HepG2 (cell line): Measurements from ENCODE around the gene SNAP29. TPM values are rescaled to one million over a fixed set of nuclear protein-coding genes. Genes with fewer than 3 reads are reported as not detected.

ENCODE experiments used
- ARID4A ChIP-seq: sonication (generic); formaldehyde crosslinking; IDR thresholded peaks from 2 replicates; pipeline ENCODE4 v1.5.0; 2020; ENCODE audit warnings: mild to moderate bottlenecking, missing genetic modification reagents, borderline replicate concordance
- KDM6A ChIP-seq: IDR thresholded peaks from 2 replicates; pipeline ENCODE4 v1.6.1; 2016; ENCODE audit warnings: low read depth
- NFAT5 ChIP-seq: sonication (generic); formaldehyde crosslinking; IDR thresholded peaks from 2 replicates; pipeline ENCODE4 v1.4.0; 2020; ENCODE audit warnings: missing genetic modification reagents
- PHB2 ChIP-seq: fragments of 450-650 bp; IDR thresholded peaks from 2 replicates; pipeline ENCODE4 v1.6.1; 2018; ENCODE audit not compliant: partially characterized antibody
- REST ChIP-seq, 2 experiments: IDR thresholded peaks; 2 replicates each; pipeline ENCODE4 v1.6.1; 2011 to 2012; ENCODE audit warnings: low read length in 2 of 2, borderline replicate concordance in 1 of 2, low read depth in 1 of 2, mild to moderate bottlenecking in 1 of 2, moderate library complexity in 1 of 2
- SRSF1 ChIP-seq: fragments of 200-400 bp; formaldehyde crosslinking; optimal IDR thresholded peaks from 2 replicates; pipeline ENCODE3; 2017; ENCODE audit warnings: mild to moderate bottlenecking, low read depth, low read length, moderate library complexity
- TIGD3 ChIP-seq: sonication (generic); formaldehyde crosslinking; IDR thresholded peaks from 2 replicates; pipeline ENCODE4 v1.5.1; 2020; ENCODE audit warnings: mild to moderate bottlenecking, missing genetic modification reagents, borderline replicate concordance
- ZNF260 ChIP-seq: sonication (generic); formaldehyde crosslinking; IDR thresholded peaks from 2 replicates; pipeline ENCODE4 v1.4.0; 2020; ENCODE audit warnings: missing genetic modification reagents, low read depth, mild to moderate bottlenecking, borderline replicate concordance
- ZNF383 ChIP-seq: sonication (generic); formaldehyde crosslinking; IDR thresholded peaks from 2 replicates; pipeline ENCODE4 v1.4.0; 2020; ENCODE audit warnings: missing genetic modification reagents, mild to moderate bottlenecking, borderline replicate concordance
- ZNF460 ChIP-seq: sonication (generic); formaldehyde crosslinking; IDR thresholded peaks from 2 replicates; pipeline ENCODE4 v1.5.1; 2020; ENCODE audit warnings: missing genetic modification reagents, mild to moderate bottlenecking, borderline replicate concordance
- ZNF749 ChIP-seq: sonication (generic); formaldehyde crosslinking; IDR thresholded peaks from 2 replicates; pipeline ENCODE4 v1.8.0; 2022; ENCODE audit warnings: mild to moderate bottlenecking, missing genetic modification reagents, moderate library complexity, borderline replicate concordance
- ZNF761 ChIP-seq: sonication (generic); formaldehyde crosslinking; conservative IDR thresholded peaks from 2 replicates; pipeline ENCODE4 v1.4.0; 2020; ENCODE audit warnings: mild to moderate bottlenecking, missing genetic modification reagents
- polyA plus RNA-seq, 8 experiments: library from polyadenylated mRNA; depleted of rRNA in 3 of 8; stranded (reverse) in 7 of 8; unstranded in 1 of 8; fragments of >200 nt; fragmentation: Illumina TruSeq in 4 of 8; extraction: Trizol in 4 of 8; gene quantifications; 2 replicates each; pipeline versions ENCODE4 v1.2.1 to v1.2.3, GENCODE V29; 2011 to 2016; ENCODE audit warnings: low read depth in 4 of 8, missing spikeins in 1 of 8, mixed read lengths in 1 of 8; ENCODE audit not compliant: insufficient read depth in 1 of 8
- total RNA-seq, 5 experiments: library from RNA; depleted of rRNA; stranded (reverse); fragments of >200 nt; fragmentation: Illumina TruSeq; extraction: Trizol; gene quantifications; 2 replicates each; pipeline ENCODE4 v1.2.3, GENCODE V29; 2016; ENCODE audit warnings: low read depth in 1 of 5

SNAP29 gene
- total and polyA plus RNA-seq, 2 of the 13 experiments (the other 11 are each of a cell fraction or from before 2014, with no cell fraction given): 12.3 to 30.7 TPM

GRCh38 chr22:20858615-20859416 is at the start of gene SNAP29, which contains the start of gene PI4KA (continued):
- no peak for TF ChIP-seq TIGD3 (CRISPR knock-in tag)
- no peak for TF ChIP-seq PHB2
- TF ChIP-seq ZNF460 (CRISPR knock-in tag): no peak
- no peak; a peak in 1 of 4 replicates for TF ChIP-seq REST (IDR thresholded peaks at IDR 0.05; ENCODE audit: borderline replicate concordance in 1 of 2, low read depth in 1 of 2, low read length in 2 of 2)
- TF ChIP-seq KDM6A: no peak
- TF ChIP-seq ZNF761 (CRISPR knock-in tag): peak; percentile 92; the same call in 1 of the 2 replicates
- no peak for TF ChIP-seq ZNF260
- TF ChIP-seq SRSF1: no peak
- TF ChIP-seq ZNF383: no peak
- no peak for TF ChIP-seq NFAT5 (CRISPR knock-in tag)
- 0 out of 2 replicates have a peak, but pooled peaks have one; percentile 37 for TF ChIP-seq ZNF749 (CRISPR knock-in tag)
- peak; percentile 86 for TF ChIP-seq ARID4A (CRISPR knock-in tag)
